SK-N-SH (cell line): ENCODE measurements around the gene MAP3K4. TPM values are rescaled to one million over a fixed set of nuclear protein-coding genes. Genes with fewer than 3 reads are reported as not detected.

ENCODE experiments used
- CTCF ChIA-PET: fragments of 300-600, 350-600 bp; formaldehyde crosslinking; extraction: SDS; loops from one replicate; lab custom pipeline; 2021; lab: Yijun Ruan, JAX
- POLR2A ChIA-PET: fragments of 350-600 bp; sonication (Branson Sonifier 250); formaldehyde crosslinking; extraction: SDS; loops from one replicate; lab custom pipeline; 2020; ENCODE audit warnings: antibody characterized with exemption, inconsistent platforms; lab: Yijun Ruan, JAX
- DNase-seq: peaks from one replicate; pipeline ENCODE4 v3.0.0; 2012
- H2AFZ ChIP-seq: fragments of 200-600 bp; sonication (generic); 2 replicates; pipeline ENCODE4 v1.8.1; 2016; ENCODE audit warnings: antibody characterized with exemption, mild to moderate bottlenecking, low read depth
- H3F3A ChIP-seq: fragments of 200-600 bp; sonication (generic); replicated peaks from 2 replicates; pipeline ENCODE3; 2016; ENCODE audit warnings: antibody characterized with exemption, mild to moderate bottlenecking; ENCODE audit not compliant: insufficient read depth
- H3K27ac ChIP-seq, 2 experiments: fragments of 200-500 bp in 1 of 2; fragments of 200-600 bp in 1 of 2; sonication (Bioruptor generic) in 1 of 2; sonication (generic), shearing (Covaris generic) in 1 of 2; 2 replicates each; pipeline versions ENCODE4 v1.5.1 to v1.6.1; 2014 to 2016; ENCODE audit warnings: low read depth in 2 of 2, inconsistent platforms in 1 of 2, low read length in 1 of 2, mild to moderate bottlenecking in 1 of 2, mixed read lengths in 1 of 2
- H3K27me3 ChIP-seq: fragments of 200-600 bp; sonication (generic), shearing (Covaris generic); 2 replicates; pipeline ENCODE4 v1.6.1; 2016; ENCODE audit warnings: mixed run types; ENCODE audit not compliant: insufficient read depth
- H3K36me3 ChIP-seq, 2 experiments: fragments of 200-500 bp in 1 of 2; fragments of 200-600 bp in 1 of 2; sonication (Bioruptor generic) in 1 of 2; sonication (generic) in 1 of 2; replicated peaks in 1 of 2; 2 replicates each; pipeline versions ENCODE3 to v1.5.1; 2014 to 2016; ENCODE audit warnings: low read length in 1 of 2, mild to moderate bottlenecking in 1 of 2; ENCODE audit not compliant: insufficient read depth in 2 of 2, control insufficient read depth in 1 of 2
- H3K4me1 ChIP-seq, 2 experiments: fragments of 200-500 bp in 1 of 2; fragments of 200-600 bp in 1 of 2; sonication (Bioruptor generic) in 1 of 2; sonication (generic), shearing (Covaris generic) in 1 of 2; 2 replicates each; pipeline versions ENCODE4 v1.5.1 to v1.6.1; 2014 to 2016; ENCODE audit warnings: low read depth in 1 of 2, low read length in 1 of 2, mixed run types in 1 of 2; ENCODE audit not compliant: insufficient read depth in 2 of 2, control insufficient read depth in 1 of 2
- H3K4me2 ChIP-seq: fragments of 200-600 bp; sonication (generic), shearing (Covaris generic); 2 replicates; pipeline ENCODE4 v1.6.1; 2017; ENCODE audit warnings: mixed run types
- H3K4me3 ChIP-seq, 2 experiments: fragments of 200-500 bp in 1 of 2; fragments of 200-600 bp in 1 of 2; sonication (Bioruptor generic) in 1 of 2; sonication (generic), shearing (Covaris generic) in 1 of 2; 2 replicates each; pipeline versions ENCODE4 v1.5.1 to v1.8.1; 2014 to 2016; ENCODE audit warnings: low read depth in 2 of 2, inconsistent platforms in 1 of 2, low read length in 1 of 2, mild to moderate bottlenecking in 1 of 2, mixed read lengths in 1 of 2, moderate library complexity in 1 of 2
- H3K79me2 ChIP-seq: fragments of 200-600 bp; sonication (generic); 2 replicates; pipeline ENCODE4 v1.8.1; 2017; ENCODE audit warnings: mild to moderate bottlenecking; ENCODE audit not compliant: insufficient read depth
- H3K9ac ChIP-seq: fragments of 200-600 bp; sonication (generic); 2 replicates; pipeline ENCODE4 v1.6.1; 2017; ENCODE audit warnings: mixed run types
- H3K9me2 ChIP-seq: fragments of 200-600 bp; sonication (generic); 2 replicates; pipeline ENCODE4 v1.6.1; 2017; ENCODE audit warnings: mixed run types
- H3K9me3 ChIP-seq: fragments of 200-600 bp; sonication (generic); 2 replicates; pipeline ENCODE4 v1.6.1; 2017; ENCODE audit warnings: mixed run types, mild to moderate bottlenecking, moderate library complexity
- H4K20me1 ChIP-seq: fragments of 200-600 bp; sonication (generic); 2 replicates; pipeline ENCODE4 v1.6.1; 2017; ENCODE audit warnings: mild to moderate bottlenecking, mixed run types; ENCODE audit not compliant: insufficient read depth
- CHD2 ChIP-seq: fragments of 150-350 bp; IDR thresholded peaks from 2 replicates; pipeline ENCODE4 v1.6.1; 2018; ENCODE audit warnings: low read length; ENCODE audit not compliant: partially characterized antibody
- FOSL2 ChIP-seq: IDR thresholded peaks from 2 replicates; pipeline ENCODE4 v1.4.0; 2012; ENCODE audit warnings: low read depth, mild to moderate bottlenecking, moderate library complexity, borderline replicate concordance
- GABPA ChIP-seq: IDR thresholded peaks from 2 replicates; pipeline ENCODE4 v1.4.0; 2012; ENCODE audit warnings: low read depth, mild to moderate bottlenecking
- IRF3 ChIP-seq: fragments of 150-350 bp; IDR thresholded peaks from 2 replicates; pipeline ENCODE4 v1.6.1; 2016; ENCODE audit warnings: mild to moderate bottlenecking, low read depth, low read length
- MAX ChIP-seq: IDR thresholded peaks from 2 replicates; pipeline ENCODE4 v1.4.0; 2012; ENCODE audit warnings: low read depth
- MEF2A ChIP-seq: IDR thresholded peaks from 2 replicates; pipeline ENCODE4 v1.4.0; 2012; ENCODE audit warnings: low read depth, borderline replicate concordance
- MXI1 ChIP-seq: IDR thresholded peaks from 2 replicates; pipeline ENCODE4 v1.6.1; 2012; ENCODE audit warnings: mild to moderate bottlenecking, low read depth, low read length, improper control_type of control experiment
- NFIC ChIP-seq: IDR thresholded peaks from 2 replicates; pipeline ENCODE4 v1.4.0; 2012; ENCODE audit warnings: borderline replicate concordance
- RXRA ChIP-seq: IDR thresholded peaks from 2 replicates; pipeline ENCODE4 v1.4.0; 2012; ENCODE audit warnings: low read depth, mild to moderate bottlenecking, borderline replicate concordance
- SIN3A ChIP-seq: IDR thresholded peaks from 2 replicates; pipeline ENCODE4 v1.6.1; 2012; ENCODE audit warnings: low read depth, mild to moderate bottlenecking, low read length, moderate library complexity, borderline replicate concordance
- SMC3 ChIP-seq: IDR thresholded peaks from 2 replicates; pipeline ENCODE4 v1.6.1; 2012; ENCODE audit warnings: low read depth, low read length, improper control_type of control experiment
- YY1 ChIP-seq: IDR thresholded peaks from 2 replicates; pipeline ENCODE4 v1.4.0; 2012; ENCODE audit warnings: low read depth, mild to moderate bottlenecking
- WGBS: methylation state at CpG from one replicate; pipeline ENCODE4 v1.1.6; 2017; ENCODE audit warnings: low lambda C conversion rate; 5-methylcytosine and 5-hydroxymethylcytosine counted together
- polyA plus RNA-seq, 3 experiments: library from polyadenylated mRNA; depleted of rRNA; stranded (reverse); fragments of >200 nt; gene quantifications; 2 replicates each; pipeline ENCODE4 v1.2.3, GENCODE V29; 2012
- TF ChIP-seq, protein P1 (sequence below): IDR thresholded peaks from 2 replicates; pipeline ENCODE4 v1.6.1; 2012; ENCODE audit warnings: mild to moderate bottlenecking, low read depth, low read length, moderate library complexity
- TF ChIP-seq, protein P2 (sequence below): fragments of 200-600 bp; sonication (generic); IDR thresholded peaks from 2 replicates; pipeline ENCODE4 v1.6.1; 2017; ENCODE audit warnings: antibody characterized with exemption, mild to moderate bottlenecking, moderate library complexity

The MAP3K4 gene
- polyA plus RNA-seq, 1 of the 3 experiments (the other 2 are of a cell fraction), result 6.8 TPM

- no peak overlapping the region; a peak in 1 of 4 replicates for H3K27ac ChIP-seq
- no peak overlapping the region for H3K4me3 ChIP-seq
- no peak for TF ChIP-seq RXRA
- no peak for TF ChIP-seq FOSL2
- no peak for TF ChIP-seq SMC3
- TF ChIP-seq, protein P1, sequence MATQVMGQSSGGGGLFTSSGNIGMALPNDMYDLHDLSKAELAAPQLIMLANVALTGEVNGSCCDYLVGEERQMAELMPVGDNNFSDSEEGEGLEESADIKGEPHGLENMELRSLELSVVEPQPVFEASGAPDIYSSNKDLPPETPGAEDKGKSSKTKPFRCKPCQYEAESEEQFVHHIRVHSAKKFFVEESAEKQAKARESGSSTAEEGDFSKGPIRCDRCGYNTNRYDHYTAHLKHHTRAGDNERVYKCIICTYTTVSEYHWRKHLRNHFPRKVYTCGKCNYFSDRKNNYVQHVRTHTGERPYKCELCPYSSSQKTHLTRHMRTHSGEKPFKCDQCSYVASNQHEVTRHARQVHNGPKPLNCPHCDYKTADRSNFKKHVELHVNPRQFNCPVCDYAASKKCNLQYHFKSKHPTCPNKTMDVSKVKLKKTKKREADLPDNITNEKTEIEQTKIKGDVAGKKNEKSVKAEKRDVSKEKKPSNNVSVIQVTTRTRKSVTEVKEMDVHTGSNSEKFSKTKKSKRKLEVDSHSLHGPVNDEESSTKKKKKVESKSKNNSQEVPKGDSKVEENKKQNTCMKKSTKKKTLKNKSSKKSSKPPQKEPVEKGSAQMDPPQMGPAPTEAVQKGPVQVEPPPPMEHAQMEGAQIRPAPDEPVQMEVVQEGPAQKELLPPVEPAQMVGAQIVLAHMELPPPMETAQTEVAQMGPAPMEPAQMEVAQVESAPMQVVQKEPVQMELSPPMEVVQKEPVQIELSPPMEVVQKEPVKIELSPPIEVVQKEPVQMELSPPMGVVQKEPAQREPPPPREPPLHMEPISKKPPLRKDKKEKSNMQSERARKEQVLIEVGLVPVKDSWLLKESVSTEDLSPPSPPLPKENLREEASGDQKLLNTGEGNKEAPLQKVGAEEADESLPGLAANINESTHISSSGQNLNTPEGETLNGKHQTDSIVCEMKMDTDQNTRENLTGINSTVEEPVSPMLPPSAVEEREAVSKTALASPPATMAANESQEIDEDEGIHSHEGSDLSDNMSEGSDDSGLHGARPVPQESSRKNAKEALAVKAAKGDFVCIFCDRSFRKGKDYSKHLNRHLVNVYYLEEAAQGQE, result no peak
- TF ChIP-seq YY1, result no peak
- no peak for TF ChIP-seq GABPA
- no peak for TF ChIP-seq MAX
- H3K27me3 ChIP-seq, result no peaks in the 10 kb centered on the region
- no peaks in the 10 kb centered on the region for H3K9me2 ChIP-seq
- H3K79me2 ChIP-seq, result peaks cover 47% of the 10 kb centered on the region
- DNase-seq, result no peak
- POLR2A ChIA-PET, result no interaction called here
- no peak overlapping the region for H3K9ac ChIP-seq
- H3K9me3 ChIP-seq, result no peaks in the 10 kb centered on the region
- H4K20me1 ChIP-seq, result 0 out of 2 replicates have a peak, but pooled peaks cover 7% of the 10 kb centered on the region
- no peaks in the 10 kb centered on the region for H3K4me1 ChIP-seq
- CTCF ChIA-PET, result interaction anchor here (1.2 kb wide), 1 partner anchor 31 kb away, joined by 6 read pairs; no protein-coding TSS in a partner anchor
- H3K4me2 ChIP-seq, result no peak overlapping the region
- H3F3A ChIP-seq, result no peaks in the 10 kb centered on the region
- no peak overlapping the region for H2AFZ ChIP-seq
- H3K36me3 ChIP-seq, result peaks cover 0 to 3% of the 10 kb centered on the region in 2 experiments
- whole genome bisulfite sequencing, result 95% methylated on average over 2 of the region's 2 CpGs
These were observed 31.7 kb downstream of the MAP3K4 start for GRCh38 chr6:161023316-161023715.

- no peak overlapping the region for H3K9ac ChIP-seq
- no peak for TF ChIP-seq MXI1
- no peak for TF ChIP-seq CHD2
- no peak for TF ChIP-seq SIN3A
- no peak for TF ChIP-seq MEF2A
- no peak for TF ChIP-seq IRF3
- TF ChIP-seq NFIC, result no peak
- no peak for TF ChIP-seq RXRA
- TF ChIP-seq, protein P2, sequence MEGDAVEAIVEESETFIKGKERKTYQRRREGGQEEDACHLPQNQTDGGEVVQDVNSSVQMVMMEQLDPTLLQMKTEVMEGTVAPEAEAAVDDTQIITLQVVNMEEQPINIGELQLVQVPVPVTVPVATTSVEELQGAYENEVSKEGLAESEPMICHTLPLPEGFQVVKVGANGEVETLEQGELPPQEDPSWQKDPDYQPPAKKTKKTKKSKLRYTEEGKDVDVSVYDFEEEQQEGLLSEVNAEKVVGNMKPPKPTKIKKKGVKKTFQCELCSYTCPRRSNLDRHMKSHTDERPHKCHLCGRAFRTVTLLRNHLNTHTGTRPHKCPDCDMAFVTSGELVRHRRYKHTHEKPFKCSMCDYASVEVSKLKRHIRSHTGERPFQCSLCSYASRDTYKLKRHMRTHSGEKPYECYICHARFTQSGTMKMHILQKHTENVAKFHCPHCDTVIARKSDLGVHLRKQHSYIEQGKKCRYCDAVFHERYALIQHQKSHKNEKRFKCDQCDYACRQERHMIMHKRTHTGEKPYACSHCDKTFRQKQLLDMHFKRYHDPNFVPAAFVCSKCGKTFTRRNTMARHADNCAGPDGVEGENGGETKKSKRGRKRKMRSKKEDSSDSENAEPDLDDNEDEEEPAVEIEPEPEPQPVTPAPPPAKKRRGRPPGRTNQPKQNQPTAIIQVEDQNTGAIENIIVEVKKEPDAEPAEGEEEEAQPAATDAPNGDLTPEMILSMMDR, result no peak
- H3K4me3 ChIP-seq, result no peak overlapping the region
- no peak overlapping the region for H3K4me2 ChIP-seq
- no peak overlapping the region for H3K27ac ChIP-seq
- no peaks in the 10 kb centered on the region for H3K9me2 ChIP-seq
- H3K9me3 ChIP-seq, result no peaks in the 10 kb centered on the region
- no peaks in the 10 kb centered on the region; a peak in 1 of 4 replicates for H3K4me1 ChIP-seq
- POLR2A ChIA-PET, result no interaction called here
- CTCF ChIA-PET, result no interaction called here
- H3F3A ChIP-seq, result no peaks in the 10 kb centered on the region
- H2AFZ ChIP-seq, result no peak overlapping the region
- peaks cover 0 to 3% of the 10 kb centered on the region in 2 experiments for H3K36me3 ChIP-seq
- DNase-seq, result no peak
- H3K27me3 ChIP-seq, result no peaks in the 10 kb centered on the region
- peaks cover 37% of the 10 kb centered on the region for H3K79me2 ChIP-seq
- H4K20me1 ChIP-seq, result 0 out of 2 replicates have a peak, but pooled peaks cover 4% of the 10 kb centered on the region
- WGBS, result 96% methylated on average over 8 of the region's 8 CpGs
These were observed 32.9 kb downstream of the MAP3K4 start for GRCh38 chr6:161024364-161024920.
